ENCODE data around the gene GIGYF2.

DNA sequence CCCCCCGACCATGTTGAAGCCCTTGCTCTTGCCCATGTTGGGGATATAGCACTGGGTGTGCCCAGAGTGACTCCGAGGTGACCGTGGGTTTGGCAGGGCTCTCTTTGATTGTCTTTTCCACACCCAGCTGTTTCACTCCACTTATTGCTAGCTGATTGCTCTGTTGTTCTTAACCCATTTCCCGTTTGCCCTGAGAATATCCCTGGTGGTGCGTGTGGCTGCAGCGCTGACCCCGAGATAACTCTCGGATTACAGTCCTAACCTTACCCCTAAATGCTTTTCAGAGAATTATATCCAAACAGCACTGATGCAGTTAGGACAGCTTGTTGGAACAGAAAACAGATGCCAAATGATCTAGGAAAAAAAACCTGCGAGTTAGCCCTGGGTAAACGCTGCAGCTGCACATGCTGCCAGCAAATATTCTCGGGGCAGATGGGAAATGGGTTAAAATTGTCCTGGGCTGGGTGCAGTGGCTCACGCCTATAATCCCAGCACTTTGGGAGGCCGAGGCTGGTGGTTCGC lies 138.6 kb downstream of the GIGYF2 start:
- TF ChIP-seq TCF12 (IDR thresholded peaks at IDR 0.05; ENCODE audit: low read depth) (no peak), RAD21 (IDR thresholded peaks at IDR 0.05; ENCODE audit: low read depth) (no peak), EP300 (IDR thresholded peaks at IDR 0.05; ENCODE audit: borderline replicate concordance) (no peak), TAF1 (IDR thresholded peaks at IDR 0.05; ENCODE audit: low read depth) (no peak), FOXM1 (IDR thresholded peaks at IDR 0.05; ENCODE audit: borderline replicate concordance, low read depth) (no peak), YY1 (IDR thresholded peaks at IDR 0.05; ENCODE audit: low read depth) (no peak)
- TF ChIP-seq, protein P1, sequence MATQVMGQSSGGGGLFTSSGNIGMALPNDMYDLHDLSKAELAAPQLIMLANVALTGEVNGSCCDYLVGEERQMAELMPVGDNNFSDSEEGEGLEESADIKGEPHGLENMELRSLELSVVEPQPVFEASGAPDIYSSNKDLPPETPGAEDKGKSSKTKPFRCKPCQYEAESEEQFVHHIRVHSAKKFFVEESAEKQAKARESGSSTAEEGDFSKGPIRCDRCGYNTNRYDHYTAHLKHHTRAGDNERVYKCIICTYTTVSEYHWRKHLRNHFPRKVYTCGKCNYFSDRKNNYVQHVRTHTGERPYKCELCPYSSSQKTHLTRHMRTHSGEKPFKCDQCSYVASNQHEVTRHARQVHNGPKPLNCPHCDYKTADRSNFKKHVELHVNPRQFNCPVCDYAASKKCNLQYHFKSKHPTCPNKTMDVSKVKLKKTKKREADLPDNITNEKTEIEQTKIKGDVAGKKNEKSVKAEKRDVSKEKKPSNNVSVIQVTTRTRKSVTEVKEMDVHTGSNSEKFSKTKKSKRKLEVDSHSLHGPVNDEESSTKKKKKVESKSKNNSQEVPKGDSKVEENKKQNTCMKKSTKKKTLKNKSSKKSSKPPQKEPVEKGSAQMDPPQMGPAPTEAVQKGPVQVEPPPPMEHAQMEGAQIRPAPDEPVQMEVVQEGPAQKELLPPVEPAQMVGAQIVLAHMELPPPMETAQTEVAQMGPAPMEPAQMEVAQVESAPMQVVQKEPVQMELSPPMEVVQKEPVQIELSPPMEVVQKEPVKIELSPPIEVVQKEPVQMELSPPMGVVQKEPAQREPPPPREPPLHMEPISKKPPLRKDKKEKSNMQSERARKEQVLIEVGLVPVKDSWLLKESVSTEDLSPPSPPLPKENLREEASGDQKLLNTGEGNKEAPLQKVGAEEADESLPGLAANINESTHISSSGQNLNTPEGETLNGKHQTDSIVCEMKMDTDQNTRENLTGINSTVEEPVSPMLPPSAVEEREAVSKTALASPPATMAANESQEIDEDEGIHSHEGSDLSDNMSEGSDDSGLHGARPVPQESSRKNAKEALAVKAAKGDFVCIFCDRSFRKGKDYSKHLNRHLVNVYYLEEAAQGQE (IDR thresholded peaks at IDR 0.05; ENCODE audit: low read depth): no peak
- TF ChIP-seq, protein P2, sequence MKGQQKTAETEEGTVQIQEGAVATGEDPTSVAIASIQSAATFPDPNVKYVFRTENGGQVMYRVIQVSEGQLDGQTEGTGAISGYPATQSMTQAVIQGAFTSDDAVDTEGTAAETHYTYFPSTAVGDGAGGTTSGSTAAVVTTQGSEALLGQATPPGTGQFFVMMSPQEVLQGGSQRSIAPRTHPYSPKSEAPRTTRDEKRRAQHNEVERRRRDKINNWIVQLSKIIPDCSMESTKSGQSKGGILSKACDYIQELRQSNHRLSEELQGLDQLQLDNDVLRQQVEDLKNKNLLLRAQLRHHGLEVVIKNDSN (IDR thresholded peaks at IDR 0.05): no peak
- TF ChIP-seq, protein P3, sequence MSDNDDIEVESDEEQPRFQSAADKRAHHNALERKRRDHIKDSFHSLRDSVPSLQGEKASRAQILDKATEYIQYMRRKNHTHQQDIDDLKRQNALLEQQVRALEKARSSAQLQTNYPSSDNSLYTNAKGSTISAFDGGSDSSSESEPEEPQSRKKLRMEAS (IDR thresholded peaks at IDR 0.05): no peak

Measured in Ishikawa (cell line).